GM18499 (cell line): Measurements from ENCODE around the gene AOC2.
"Not testable (repeated sequence)": the region's sequence is repeated elsewhere in the genome, so short reads cannot be mapped to it uniquely, and the experiment has no call there.

Source experiments
- ATAC-seq: cut with Tn5 transposase; IDR thresholded peaks from one replicate; pipeline ENCODE4 v1.9.1; 2021; ENCODE audit warnings: moderate number of reproducible peaks; ENCODE audit not compliant: insufficient read depth, unreplicated experiment

AOC2 gene

DNA sequence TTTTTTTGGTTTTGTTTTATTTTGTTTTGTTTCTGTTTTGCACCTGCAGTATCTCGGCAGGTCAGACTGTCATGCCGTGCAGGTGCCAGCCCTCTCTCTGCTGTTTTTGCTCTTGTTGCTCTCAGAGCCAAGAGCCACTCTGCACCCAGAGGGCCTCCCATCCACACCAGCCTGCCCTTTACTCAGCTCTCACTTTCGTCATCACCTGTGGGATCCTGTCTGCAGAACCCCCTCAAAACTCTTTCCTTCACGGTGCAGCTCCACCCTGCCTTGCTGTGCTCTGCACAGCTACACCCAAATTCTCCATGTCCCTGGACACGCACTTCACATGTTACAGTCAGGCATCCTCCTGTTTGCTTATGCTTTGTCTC is 9.2 kb downstream of the AOC2 start:
- ATAC-seq = no peak

DNA sequence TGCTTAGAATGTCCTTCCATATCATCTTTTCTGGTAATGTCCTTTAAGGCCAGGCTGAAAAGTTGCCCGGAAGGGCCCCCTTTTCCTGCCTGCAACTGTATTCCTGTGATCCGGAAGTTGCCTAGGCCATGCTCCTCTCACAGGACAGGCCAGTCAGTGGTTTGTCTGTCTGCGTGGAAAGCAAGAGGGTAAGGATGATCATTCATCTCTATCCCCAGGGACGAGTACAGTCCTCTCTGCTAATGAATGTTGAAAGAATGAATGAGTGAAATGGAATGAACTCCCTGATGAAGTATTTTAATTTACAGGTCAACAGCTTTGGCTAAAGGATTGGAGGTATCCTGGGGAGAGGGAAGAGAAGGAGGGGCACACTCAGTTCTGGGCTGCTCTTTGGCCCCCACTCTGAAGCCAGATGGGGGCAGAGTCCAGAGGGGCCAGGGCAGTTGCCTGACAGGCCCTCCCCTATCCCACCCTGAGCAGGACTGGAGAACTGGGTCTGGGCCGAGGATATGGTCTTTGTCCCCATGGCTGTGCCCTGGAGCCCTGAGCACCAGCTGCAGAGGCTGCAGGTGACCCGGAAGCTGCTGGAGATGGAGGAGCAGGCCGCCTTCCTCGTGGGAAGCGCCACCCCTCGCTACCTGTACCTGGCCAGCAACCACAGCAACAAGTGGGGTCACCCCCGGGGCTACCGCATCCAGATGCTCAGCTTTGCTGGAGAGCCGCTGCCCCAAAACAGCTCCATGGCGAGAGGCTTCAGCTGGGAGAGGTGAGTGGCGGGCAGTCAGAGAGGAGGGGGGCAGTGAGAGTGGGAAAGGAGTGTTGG is 9.8 kb downstream of the AOC2 start:
- ATAC-seq = no peak

DNA sequence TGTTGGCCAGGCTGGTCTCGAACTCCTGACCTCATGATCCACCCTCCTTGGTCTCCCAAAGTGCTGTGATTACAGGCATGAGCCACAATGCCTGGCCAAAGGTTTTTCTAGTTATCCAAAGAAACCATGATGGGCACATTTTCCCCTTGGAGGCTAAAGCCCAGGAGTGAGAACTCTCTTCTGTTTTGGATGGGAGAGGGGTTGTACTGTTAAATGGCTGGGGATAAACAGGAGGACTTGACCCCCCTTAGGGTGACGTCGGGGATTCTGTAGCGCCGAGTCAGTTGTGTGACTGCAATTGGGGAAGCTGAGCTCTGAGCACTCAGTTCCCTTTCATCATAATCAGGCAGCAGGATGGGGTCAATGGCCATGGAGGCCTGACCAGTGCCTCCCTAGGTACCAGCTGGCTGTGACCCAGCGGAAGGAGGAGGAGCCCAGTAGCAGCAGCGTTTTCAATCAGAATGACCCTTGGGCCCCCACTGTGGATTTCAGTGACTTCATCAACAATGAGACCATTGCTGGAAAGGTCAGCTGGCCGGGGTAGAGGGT is 10.7 kb downstream of the AOC2 start:
- no peak for ATAC-seq

DNA sequence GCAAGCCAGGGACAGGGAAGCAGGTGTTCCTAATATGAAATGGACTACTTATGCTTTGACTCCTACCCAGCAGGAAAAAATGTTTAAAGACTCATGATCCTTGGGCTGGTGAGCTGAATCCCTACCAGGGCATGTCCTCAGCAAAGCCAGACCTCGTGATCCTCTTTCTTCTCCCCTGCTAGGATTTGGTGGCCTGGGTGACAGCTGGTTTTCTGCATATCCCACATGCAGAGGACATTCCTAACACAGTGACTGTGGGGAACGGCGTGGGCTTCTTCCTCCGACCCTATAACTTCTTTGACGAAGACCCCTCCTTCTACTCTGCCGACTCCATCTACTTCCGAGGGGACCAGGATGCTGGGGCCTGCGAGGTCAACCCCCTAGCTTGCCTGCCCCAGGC is 11.7 kb downstream of the AOC2 start:
- not testable (repeated sequence) for ATAC-seq

DNA sequence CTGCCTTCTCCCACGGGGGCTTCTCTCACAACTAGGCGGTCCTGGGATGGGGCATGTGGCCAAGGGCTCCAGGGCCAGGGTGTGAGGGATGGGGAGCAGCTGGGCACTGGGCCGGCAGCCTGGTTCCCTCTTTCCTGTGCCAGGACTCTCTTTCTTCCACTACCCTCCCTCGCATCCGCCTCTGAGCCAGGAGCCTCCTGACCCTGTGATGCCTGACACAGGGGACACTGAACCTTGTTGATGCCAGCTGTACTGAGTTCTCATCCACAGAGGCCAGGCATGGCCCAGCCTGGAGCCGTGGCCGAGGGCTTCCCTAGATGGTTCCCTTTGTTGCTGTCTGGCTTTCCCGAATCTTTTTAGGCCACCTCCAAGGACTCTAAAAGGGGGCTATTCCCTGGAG is 12.1 kb downstream of the AOC2 start:
- not testable (repeated sequence) for ATAC-seq

DNA sequence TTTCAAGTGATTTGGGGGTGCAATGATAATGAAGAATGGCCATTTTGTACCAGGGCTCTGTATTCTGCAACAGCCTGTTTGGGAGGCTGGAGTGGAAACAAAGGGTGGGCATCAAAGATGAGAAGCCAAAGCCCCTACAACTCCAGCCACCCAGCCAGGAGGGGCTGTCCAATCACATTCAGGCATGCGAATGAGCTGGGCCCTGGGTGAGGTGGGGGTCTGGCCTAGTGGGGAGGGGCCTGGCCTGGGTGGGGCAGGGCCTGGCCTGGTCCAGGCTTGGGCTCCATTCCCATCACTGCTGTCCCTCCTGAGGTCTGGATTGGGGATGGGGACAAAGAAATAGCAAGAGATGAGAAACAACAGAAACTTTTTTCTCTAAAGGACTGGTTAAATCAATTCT is 13.0 kb downstream of the AOC2 start:
- no peak for ATAC-seq

DNA sequence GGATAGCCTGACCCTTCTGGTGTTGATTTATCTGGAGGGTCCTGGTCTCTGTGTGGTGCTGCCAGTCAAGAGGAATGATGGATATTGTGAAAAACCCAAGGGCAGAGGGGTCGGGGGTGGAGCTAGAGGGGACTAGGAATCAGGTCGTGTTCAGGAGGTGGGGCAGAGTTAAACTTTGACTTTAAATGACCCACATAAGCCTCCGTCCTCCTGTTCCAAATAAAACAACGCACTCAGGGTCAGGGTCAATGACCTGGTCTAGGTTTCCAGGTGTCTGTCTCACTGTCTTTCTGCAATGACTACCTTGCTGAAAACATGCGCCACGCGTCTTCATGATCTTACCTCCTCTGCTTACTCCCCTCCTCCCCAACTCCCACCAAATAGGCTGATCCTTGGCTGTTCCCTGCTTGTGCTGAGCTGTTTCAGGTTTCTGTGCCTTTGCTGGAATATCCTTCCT is 21.3 kb downstream of the AOC2 start:
- no peak for ATAC-seq

DNA sequence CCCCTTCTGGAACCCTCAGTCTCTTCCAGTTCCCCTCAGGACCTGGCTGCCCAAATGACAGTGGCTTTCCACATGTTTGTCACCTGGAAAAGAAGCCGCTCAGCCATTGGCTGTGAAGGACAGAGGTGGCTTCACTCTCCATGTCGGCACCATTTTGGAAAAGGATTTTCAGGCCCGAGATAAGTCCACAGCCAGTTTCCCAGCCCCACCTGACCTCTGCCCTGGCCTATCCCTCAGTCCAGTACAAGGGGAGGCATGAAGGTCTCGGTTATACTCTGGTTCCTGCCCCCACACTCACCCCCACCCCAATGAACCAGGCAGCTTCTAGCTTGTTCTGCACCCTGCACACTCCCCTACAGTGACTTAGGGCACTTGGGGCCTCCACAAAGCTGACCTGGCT is 21.8 kb downstream of the AOC2 start:
- ATAC-seq = no peak

DNA sequence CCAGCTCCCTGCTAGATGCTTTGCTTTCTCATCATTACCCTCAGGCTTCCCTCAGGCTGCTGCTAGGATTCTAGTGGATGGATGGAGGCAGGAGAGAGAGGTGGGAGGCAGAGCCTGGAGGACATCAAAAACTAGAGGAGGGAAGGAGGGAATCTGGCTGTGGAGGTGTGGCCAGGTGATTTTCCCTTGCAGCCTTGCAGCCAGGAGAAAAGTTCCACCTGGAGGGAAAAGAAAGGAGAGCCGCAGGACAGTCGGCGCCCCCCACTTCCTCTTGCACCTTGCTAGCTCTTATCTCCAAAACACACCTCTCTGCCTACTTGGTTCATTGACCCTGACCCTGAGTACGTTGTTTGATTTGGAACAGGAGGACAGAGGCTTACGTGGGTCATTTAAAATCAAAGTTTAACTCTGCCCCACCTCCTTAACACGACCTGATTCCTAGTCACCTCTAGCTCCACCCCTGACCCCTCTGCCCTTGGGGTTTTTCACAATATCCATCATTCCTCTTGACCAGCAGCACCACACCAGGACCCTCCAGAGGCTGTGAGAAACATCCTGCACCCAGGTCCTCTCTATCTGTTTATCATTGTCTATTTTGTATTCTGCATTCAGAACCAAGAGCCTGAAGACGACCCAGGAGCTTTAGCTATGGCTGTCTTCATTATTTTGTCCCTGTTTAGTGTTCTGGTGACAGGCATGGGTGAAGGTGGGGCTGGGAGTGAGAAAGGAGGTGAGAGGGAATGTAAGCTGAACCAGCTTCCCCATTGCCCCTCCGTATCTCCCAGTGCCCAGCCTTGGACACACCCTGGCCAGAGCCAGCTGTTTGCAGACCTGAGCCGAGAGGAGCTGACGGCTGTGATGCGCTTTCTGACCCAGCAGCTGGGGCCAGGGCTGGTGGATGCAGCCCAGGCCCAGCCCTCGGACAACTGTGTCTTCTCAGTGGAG is 22.5 kb downstream of the AOC2 start:
- ATAC-seq = no peak

DNA sequence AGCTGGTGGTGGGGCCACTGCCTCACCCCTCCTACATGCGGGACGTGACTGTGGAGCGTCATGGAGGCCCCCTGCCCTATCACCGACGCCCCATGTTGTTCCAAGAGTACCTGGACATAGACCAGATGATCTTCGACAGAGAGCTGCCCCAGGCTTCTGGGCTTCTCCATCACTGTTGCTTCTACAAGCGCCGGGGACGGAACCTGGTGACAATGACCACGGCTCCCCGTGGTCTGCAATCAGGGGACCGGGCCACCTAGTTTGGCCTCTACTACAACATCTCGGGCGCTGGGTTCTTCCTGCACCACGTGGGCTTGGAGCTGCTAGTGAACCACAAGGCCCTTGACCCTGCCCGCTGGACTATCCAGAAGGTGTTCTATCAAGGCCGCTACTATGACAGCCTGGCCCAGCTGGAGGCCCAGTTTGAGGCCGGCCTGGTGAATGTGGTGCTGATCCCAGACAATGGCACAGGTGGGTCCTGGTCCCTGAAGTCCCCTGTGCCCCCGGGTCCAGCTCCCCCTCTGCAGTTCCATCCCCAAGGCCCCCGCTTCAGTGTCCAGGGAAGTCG is 23.4 kb downstream of the AOC2 start:
- not testable (repeated sequence) for ATAC-seq

DNA sequence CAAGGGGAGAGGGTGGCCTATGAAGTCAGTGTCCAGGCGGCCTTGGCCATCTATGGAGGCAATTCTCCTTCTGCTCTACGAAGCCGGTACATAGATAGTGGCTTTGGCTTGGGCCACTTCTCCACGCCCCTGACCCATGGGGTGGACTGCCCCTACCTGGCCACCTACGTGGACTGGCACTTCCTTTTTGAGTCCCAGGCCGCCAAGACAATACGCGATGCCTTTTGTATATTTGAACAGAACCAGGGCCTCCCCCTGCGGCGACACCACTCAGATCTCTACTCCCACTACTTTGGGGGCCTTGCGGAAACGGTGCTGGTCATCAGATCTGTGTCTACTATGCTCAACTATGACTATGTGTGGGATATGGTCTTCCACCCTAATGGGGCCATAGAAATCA is 24.0 kb downstream of the AOC2 start:
- ATAC-seq = no peak

DNA sequence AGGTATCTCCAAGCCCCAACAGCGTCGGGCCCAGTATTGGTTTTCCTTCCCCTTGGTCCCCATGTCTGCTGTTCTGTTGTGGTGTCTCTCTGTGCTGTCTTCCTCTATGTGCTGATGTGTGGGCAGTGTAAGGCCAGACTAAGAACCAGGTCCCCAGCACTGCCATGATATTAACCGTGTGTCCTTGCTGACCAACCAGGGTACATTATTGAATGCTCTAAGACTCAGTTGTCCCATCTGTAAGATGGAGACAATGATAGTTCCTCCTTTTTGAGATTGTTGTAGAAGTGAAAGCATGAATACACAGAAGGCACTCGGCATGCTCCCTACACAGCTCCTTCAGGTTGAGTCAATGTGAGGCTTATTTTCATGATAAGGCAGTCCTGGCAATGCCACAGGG is 27.3 kb downstream of the AOC2 start:
- ATAC-seq = no peak

DNA sequence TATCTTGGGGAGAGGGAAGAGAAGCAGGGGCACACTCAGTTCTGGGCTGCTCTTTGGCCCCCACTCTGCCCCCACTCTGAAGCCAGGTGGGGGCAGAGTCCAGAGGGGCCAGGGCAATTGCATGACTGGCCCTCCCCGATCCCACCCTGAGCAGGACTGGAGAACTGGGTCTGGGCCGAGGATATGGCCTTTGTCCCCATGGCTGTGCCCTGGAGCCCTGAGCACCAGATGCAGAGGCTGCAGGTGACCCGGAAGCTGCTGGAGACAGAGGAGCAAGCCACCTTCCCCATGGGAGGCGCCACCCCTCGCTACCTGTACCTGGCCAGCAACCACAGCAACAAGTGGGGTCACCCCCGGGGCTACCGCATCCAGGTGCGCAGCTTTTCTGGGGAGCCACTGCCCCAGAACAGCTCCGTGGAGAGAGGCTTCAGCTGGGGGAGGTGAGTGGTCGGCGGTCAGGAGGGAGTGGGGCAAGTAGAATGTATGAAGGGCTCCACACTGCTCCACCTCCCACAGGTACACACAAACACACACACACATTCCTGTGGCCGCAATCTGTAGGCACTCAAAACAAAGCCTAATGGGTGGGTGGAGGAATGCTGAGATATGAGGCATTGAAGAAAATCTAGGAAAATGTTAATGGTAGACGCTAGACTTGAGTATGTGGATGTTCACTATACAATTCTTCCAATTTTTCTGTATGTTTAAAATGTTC is 28.0 kb downstream of the AOC2 start:
- no peak for ATAC-seq

DNA sequence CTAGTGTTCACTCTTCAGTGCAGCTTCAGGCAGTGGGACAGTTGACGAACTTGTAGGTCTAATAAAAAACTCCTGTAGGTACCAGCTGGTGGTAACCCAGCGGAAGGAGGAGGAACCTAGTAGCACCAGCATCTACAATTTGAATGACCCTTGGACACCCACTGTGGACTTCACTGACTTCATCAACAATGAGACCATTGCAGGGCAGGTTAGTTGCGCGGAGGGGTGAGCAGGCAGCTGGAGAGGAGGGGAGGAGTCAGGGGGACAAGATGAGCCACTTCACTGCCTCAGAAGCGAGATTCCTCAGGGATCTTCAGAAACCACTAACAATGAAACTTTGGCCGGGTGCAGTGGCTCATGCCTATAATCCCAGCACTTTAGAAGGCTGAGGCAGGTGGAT is 28.9 kb downstream of the AOC2 start:
- ATAC-seq = no peak

DNA sequence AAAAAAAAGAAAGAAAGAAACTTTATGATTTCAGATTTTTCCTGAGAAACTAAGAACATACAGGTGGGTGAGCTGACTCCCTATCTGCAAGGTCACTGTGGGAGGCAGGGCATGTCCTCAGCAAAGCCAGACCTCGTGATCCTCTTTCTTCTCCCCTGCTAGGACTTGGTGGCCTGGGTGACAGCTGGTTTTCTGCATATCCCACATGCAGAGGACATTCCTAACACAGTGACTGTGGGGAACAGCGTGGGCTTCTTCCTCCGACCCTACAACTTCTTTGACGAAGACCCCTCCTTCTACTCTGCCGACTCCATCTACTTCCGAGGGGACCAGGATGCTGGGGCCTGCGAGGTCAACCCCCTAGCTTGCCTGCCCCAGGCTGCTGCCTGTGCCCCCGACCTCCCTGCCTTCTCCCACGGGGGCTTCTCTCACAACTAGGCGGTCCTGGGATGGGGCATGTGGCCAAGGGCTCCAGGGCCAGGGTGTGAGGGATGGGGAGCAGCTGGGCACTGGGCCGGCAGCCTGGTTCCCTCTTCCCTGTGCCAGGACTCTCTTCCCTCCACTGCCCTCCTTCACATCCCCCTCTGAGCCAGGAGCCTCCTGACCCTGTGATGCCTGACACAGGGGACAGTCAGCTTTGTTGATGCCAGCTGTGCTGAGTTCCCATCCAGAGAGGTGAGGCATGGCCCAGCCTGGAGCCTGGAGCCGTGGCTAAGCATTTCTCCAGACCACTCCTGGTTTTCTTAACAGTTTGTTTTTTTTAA is 29.7 kb downstream of the AOC2 start:
- ATAC-seq = not testable (repeated sequence)

DNA sequence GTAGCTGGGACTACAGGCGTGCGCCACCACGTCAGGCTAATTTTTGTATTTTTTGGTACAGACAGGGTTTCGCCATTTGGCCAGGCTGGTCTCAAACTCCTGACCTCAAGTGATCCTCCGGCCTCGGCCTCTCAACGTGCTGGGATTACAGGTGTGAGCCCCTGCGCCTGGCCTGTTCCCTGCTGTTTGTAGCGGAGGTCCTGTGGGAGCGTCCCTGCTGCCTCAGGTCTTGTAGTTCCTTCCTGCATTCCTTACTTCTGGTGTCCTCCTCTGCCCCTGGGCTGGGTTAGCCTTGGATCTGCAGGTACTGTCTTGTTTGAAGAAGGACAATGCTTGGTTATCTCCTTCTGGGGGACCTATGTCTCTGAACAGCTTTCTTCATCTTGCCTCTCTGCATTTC is 32.7 kb downstream of the AOC2 start:
- ATAC-seq = no peak

DNA sequence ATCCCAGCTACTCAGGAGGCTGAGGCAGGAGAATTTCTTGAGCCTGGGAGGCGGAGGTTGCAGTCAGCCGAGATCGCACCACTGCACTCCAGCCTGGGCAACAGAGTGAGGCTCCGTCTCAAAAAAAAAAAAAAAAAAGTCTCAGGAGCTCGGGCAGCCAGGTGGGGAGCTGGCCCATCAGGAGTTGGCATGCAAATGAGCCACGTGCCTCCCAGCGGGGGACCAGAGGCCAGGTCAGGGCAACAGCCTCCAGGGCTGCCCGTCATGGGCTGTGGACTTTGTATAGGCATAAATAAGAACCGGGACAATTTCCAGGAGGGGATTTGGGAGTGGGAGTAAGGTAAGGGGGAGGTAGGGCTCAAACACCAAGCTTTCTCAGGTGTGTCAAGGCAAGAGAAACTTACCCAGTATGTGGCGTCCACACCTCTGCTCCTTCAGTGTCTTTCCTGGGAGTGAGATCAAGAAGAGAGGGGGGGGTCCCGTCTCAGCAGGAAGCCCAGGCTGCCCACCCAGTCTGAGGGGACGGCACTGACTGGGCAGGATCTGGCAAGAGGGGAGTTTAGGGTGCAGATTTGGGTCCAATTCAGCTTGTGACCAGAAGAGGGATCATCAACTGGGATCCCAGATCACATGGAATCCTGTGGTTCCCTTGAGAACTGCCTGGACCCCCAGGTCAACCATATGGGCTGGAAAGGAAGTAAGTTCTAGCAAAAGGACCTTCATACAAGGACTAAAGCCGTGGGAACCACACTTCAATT is 33.9 kb downstream of the AOC2 start:
- ATAC-seq = no peak

DNA sequence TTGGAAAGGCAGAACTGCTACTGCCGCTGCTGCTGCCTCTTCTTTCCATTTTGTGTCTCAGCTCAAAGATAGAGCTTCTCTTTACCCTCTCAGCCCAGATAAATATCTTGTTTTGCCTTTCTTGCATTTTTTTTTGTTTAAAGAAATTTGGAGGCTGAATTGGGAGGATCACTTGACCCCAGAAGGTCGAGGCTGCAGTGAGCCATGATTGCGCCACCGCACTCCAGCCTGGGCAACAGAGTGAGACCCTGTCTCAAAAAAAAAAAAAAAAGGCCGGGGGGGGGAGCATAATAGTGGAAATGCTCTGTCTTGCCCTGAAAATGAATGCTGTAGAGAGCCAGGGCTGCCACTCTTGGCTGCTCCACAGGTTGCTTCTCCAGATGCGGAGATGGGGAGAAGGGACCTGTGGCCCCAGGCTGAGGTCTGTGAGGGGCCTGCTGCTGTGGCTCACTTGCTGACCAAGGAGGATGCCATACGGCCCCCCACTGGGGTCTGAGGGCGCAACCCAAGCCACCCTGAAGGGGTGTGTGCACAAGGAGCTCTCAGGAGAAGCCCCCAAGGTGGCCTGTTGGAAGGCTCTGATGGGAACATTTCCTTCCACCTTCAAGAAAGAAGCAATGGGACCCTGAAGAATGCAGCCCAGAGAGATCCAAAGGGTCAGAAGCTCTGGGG is 34.7 kb downstream of the AOC2 start:
- no peak for ATAC-seq
